Measurements from ENCODE around the gene BRCC3.

BRCC3 gene

DNA sequence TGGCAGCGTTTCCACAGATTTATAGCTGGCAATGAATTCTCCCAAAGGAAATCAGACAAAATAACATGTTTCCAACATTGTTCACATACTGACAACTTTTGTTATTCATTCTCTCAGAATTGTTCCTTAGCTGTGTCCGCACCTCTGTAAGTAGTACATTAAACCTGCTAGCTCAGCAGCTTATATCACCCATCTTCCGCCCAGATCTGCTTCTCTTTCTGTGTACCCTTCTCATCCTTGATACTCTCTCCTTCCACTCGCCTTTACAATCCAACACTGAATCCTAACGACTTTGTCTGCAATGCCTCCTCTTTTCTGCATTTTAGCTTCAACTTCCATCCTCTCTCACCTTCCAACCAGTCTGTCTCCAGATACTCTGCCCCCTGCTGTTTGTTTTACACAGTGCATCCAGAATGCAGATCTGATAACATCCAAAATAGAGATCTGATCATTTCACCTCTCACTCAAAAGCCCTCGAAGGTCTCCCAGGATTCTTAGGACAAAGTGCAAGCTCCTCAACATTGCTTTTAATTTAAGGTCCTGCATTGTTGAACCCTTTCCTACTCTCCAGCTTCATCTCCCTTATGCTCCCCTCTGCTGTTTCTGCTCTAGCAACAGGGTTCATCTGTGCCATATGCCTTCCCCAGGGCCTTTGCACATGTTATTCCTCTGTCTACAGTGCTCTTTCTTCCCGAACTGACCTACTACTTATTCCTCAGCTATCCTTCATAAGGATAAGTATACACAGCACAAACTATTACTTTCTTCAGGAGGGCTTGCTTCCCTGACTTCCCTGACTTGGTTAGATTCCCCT, 77.6 kb downstream of the BRCC3 start:
- Mint-ChIP-seq H3K36me3 (no peaks in the 10 kb centered on the region), H3K4me3 (no peak overlapping the region), H3K4me1 (no peaks in the 10 kb centered on the region), H3K27ac (no peak overlapping the region), H3K27me3 (no peaks in the 10 kb centered on the region), H3K9me3 (peaks cover 8% of the 10 kb centered on the region)
- no peak for ATAC-seq

- no peaks in the 10 kb centered on the region for H3K9me3 Mint-ChIP-seq
- H3K27me3 Mint-ChIP-seq = no peaks in the 10 kb centered on the region
- H3K27ac Mint-ChIP-seq = no peak overlapping the region
- no peak overlapping the region for H3K4me3 Mint-ChIP-seq
- no peaks in the 10 kb centered on the region for H3K36me3 Mint-ChIP-seq
- no peaks in the 10 kb centered on the region for H3K4me1 Mint-ChIP-seq
- ATAC-seq = no peak
Measured at GRCh38 chrX:155169881-155170280, 98.6 kb downstream of the BRCC3 start.
